GM23248 (cell line): ENCODE results near the gene PLXNB1. TPM values are rescaled to one million over a fixed set of nuclear protein-coding genes. Genes with fewer than 3 reads are reported as not detected.
A peak's percentile ranks its signal among the peaks of the same experiment; 100 is the strongest.
"Not testable (repeated sequence)": the region's sequence is repeated elsewhere in the genome, so short reads cannot be mapped to it uniquely, and the experiment has no call there.

Experiments used
- DNase-seq: peaks from one replicate; pipeline ENCODE4 v3.0.0-alpha.2; 2015
- H2AFZ ChIP-seq: fragments of 200-600 bp; sonication (generic); 2 replicates; pipeline ENCODE4 v1.6.1; 2016; ENCODE audit warnings: antibody characterized with exemption
- H3F3A ChIP-seq: fragments of 200-600 bp; sonication (generic); 2 replicates; pipeline ENCODE4 v1.6.1; 2016; ENCODE audit warnings: mild to moderate bottlenecking, antibody characterized with exemption, mixed run types; ENCODE audit not compliant: insufficient read depth
- H3K27ac ChIP-seq: fragments of 200-600 bp; sonication (generic); 2 replicates; pipeline ENCODE4 v1.5.1; 2016; ENCODE audit warnings: mild to moderate bottlenecking
- H3K27me3 ChIP-seq: fragments of 200-600 bp; sonication (generic); replicated peaks from 2 replicates; pipeline ENCODE4 v1.6.1; 2016; ENCODE audit warnings: mild to moderate bottlenecking; ENCODE audit not compliant: insufficient read depth
- H3K36me3 ChIP-seq: fragments of 200-600 bp; sonication (generic); 2 replicates; pipeline ENCODE4 v1.6.1; 2016; ENCODE audit warnings: low read depth, mild to moderate bottlenecking
- H3K4me1 ChIP-seq: fragments of 200-600 bp; sonication (generic); 2 replicates; pipeline ENCODE4 v1.6.1; 2016; ENCODE audit warnings: mild to moderate bottlenecking; ENCODE audit not compliant: insufficient read depth
- H3K4me2 ChIP-seq: fragments of 200-600 bp; sonication (generic); one replicate; pipeline ENCODE4 v1.6.1; 2016; ENCODE audit warnings: mild to moderate bottlenecking; ENCODE audit not compliant: unreplicated experiment
- H3K4me3 ChIP-seq: fragments of 200-600 bp; sonication (generic); 2 replicates; pipeline ENCODE4 v1.5.1; 2016; ENCODE audit warnings: mild to moderate bottlenecking
- H3K79me2 ChIP-seq: fragments of 200-600 bp; sonication (generic); 2 replicates; pipeline ENCODE4 v1.6.1; 2016; ENCODE audit warnings: mild to moderate bottlenecking; ENCODE audit not compliant: insufficient read depth
- H3K9ac ChIP-seq: fragments of 200-600 bp; sonication (generic); 2 replicates; pipeline ENCODE4 v1.6.1; 2016; ENCODE audit warnings: mild to moderate bottlenecking
- H3K9me2 ChIP-seq: fragments of 200-600 bp; sonication (generic); 2 replicates; pipeline ENCODE4 v1.6.1; 2016; ENCODE audit warnings: mixed run types, mild to moderate bottlenecking, moderate library complexity; ENCODE audit not compliant: insufficient read depth
- H3K9me3 ChIP-seq: fragments of 200-600 bp; sonication (generic); one replicate; pipeline ENCODE4 v1.6.1; 2017; ENCODE audit warnings: low read depth
- H4K20me1 ChIP-seq: fragments of 200-600 bp; sonication (generic); 2 replicates; pipeline ENCODE4 v1.6.0; 2016; ENCODE audit not compliant: insufficient read depth
- EZH2 ChIP-seq: fragments of 200-600 bp; sonication (generic); IDR thresholded peaks from 2 replicates; pipeline ENCODE4 v1.6.1; 2018; ENCODE audit warnings: antibody characterized with exemption, mild to moderate bottlenecking; ENCODE audit not compliant: insufficient read depth, poor library complexity, severe bottlenecking
- EZH2phosphoT487 ChIP-seq: fragments of 200-600 bp; sonication (generic); IDR thresholded peaks from 2 replicates; pipeline ENCODE4 v1.6.1; 2018; ENCODE audit warnings: antibody characterized with exemption, moderate library complexity, mild to moderate bottlenecking, low read depth; ENCODE audit not compliant: insufficient read depth
- WGBS, 2 experiments: methylation state at CpG; one replicate each; pipeline ENCODE4 v1.1.6; 2015 to 2017; ENCODE audit warnings: low lambda C conversion rate in 2 of 2, low coverage in 1 of 2; ENCODE audit errors: missing lambda C conversion rate in 2 of 2; 5-methylcytosine and 5-hydroxymethylcytosine counted together
- in situ Hi-C: fragments of 300-500 bp; cut with MboI; formaldehyde crosslinking; loops from 2 replicates; pipeline ENCODE4 v1.15.0; 2020
- polyA plus RNA-seq: library from polyadenylated mRNA; unstranded; fragments of >200 nt; fragmentation: Nextera tagmentation; extraction: Ambion mirVana; gene quantifications from 2 replicates; pipeline ENCODE4 v1.2.1, GENCODE V29; 2016
- total RNA-seq: library from RNA; depleted of rRNA; stranded (reverse); fragments of >200 nt; shearing (Covaris generic); gene quantifications from 2 replicates; pipeline ENCODE4 v1.2.3, GENCODE V29; 2014

Gene PLXNB1
- total and polyA plus RNA-seq, 2 experiments from 2014 or later = 3.3 to 5.5 TPM

GRCh38 chr3:48476426-48477053 is 46.7 kb upstream of the PLXNB1 start:
- no peak for DNase-seq
- no peak for TF ChIP-seq EZH2phosphoT487
- no peak for TF ChIP-seq EZH2
- Histone ChIP-seq H3K36me3 (no peaks in the 10 kb centered on the region), H2AFZ (no peak overlapping the region), H3K27me3 (no peaks in the 10 kb centered on the region), H3K79me2 (peaks cover 11% of the 10 kb centered on the region), H3K9ac (no peak overlapping the region), H3K4me2 (no peak overlapping the region), H3K9me2 (no peaks in the 10 kb centered on the region), H4K20me1 (no peaks in the 10 kb centered on the region), H3K27ac (no peak overlapping the region), H3K4me1 (peaks cover 10% of the 10 kb centered on the region; the same call in 1 of the 2 replicates), H3K4me3 (no peak overlapping the region), H3K9me3 (no peaks in the 10 kb centered on the region), H3F3A (peaks cover 8% of the 10 kb centered on the region; the same call in 1 of the 2 replicates)
- in situ Hi-C loops = no loop called here
- WGBS, 2 experiments = 84 to 91% methylated on average over 8 to 9 of the region's 9 CpGs

- no peak for TF ChIP-seq EZH2phosphoT487
- TF ChIP-seq EZH2 = no peak
- H3K4me2 ChIP-seq = no peak overlapping the region
- H3K9me3 ChIP-seq = no peaks in the 10 kb centered on the region
- H3K27ac ChIP-seq = no peak overlapping the region
- DNase-seq = no peak
- H3K4me1 ChIP-seq = peaks cover 11% of the 10 kb centered on the region; the same call in 1 of the 2 replicates
- no peak overlapping the region for H3K4me3 ChIP-seq
- H2AFZ ChIP-seq = no peak overlapping the region
- H3K36me3 ChIP-seq = no peaks in the 10 kb centered on the region
- H3K27me3 ChIP-seq = no peaks in the 10 kb centered on the region
- no peaks in the 10 kb centered on the region for H3K9me2 ChIP-seq
- H3K9ac ChIP-seq = no peak overlapping the region
- H3K79me2 ChIP-seq = peaks cover 25% of the 10 kb centered on the region
- WGBS, 2 experiments = 75 to 78% methylated on average over 11 of the region's 11 CpGs
- peaks cover 8% of the 10 kb centered on the region; the same call in 1 of the 2 replicates for H3F3A ChIP-seq
- in situ Hi-C loops = no loop called here
- no peaks in the 10 kb centered on the region for H4K20me1 ChIP-seq
Measured at GRCh38 chr3:48475188-48475587, 45.3 kb upstream of the PLXNB1 start.

GRCh38 chr3:48474619-48475018 is 44.7 kb upstream of the PLXNB1 start:
- H2AFZ ChIP-seq = no peak overlapping the region
- H3K4me1 ChIP-seq = peaks cover 11% of the 10 kb centered on the region; the same call in 1 of the 2 replicates
- H4K20me1 ChIP-seq = no peaks in the 10 kb centered on the region
- H3K9me3 ChIP-seq = no peaks in the 10 kb centered on the region
- in situ Hi-C loops = no loop called here
- WGBS, 2 experiments = 70 to 80% methylated on average over 4 of the region's 4 CpGs
- TF ChIP-seq EZH2phosphoT487 = no peak
- no peak for DNase-seq
- no peak overlapping the region for H3K4me2 ChIP-seq
- no peaks in the 10 kb centered on the region for H3K27me3 ChIP-seq
- peaks cover 31% of the 10 kb centered on the region for H3K79me2 ChIP-seq
- H3K4me3 ChIP-seq = no peak overlapping the region
- no peaks in the 10 kb centered on the region for H3K9me2 ChIP-seq
- no peak overlapping the region for H3K27ac ChIP-seq
- no peak overlapping the region for H3K9ac ChIP-seq
- H3K36me3 ChIP-seq = no peaks in the 10 kb centered on the region
- peaks cover 8% of the 10 kb centered on the region; the same call in 1 of the 2 replicates for H3F3A ChIP-seq

GRCh38 chr3:48474031-48474430 is 44.1 kb upstream of the PLXNB1 start:
- H4K20me1 ChIP-seq, H2AFZ ChIP-seq, H3K4me2 ChIP-seq, H3K9me3 ChIP-seq, in situ Hi-C loops, H3K27ac ChIP-seq, H3K9me2 ChIP-seq, H3F3A ChIP-seq, H3K27me3 ChIP-seq, H3K36me3 ChIP-seq, DNase-seq, H3K9ac ChIP-seq, H3K4me3 ChIP-seq: not testable (repeated sequence)
- 87 to 90% methylated on average over 4 of the region's 4 CpGs for WGBS, 2 experiments
- H3K4me1 ChIP-seq = peaks cover 11% of the 10 kb centered on the region; the same call in 1 of the 2 replicates
- peaks cover 37% of the 10 kb centered on the region for H3K79me2 ChIP-seq

GRCh38 chr3:48473617-48473952 is 43.7 kb upstream of the PLXNB1 start:
- Histone ChIP-seq H3K9me2 (no peaks in the 10 kb centered on the region), H4K20me1 (no peaks in the 10 kb centered on the region), H3K4me3 (no peak overlapping the region), H2AFZ (peak overlapping the region; percentile 77), H3K4me1 (peaks cover 11% of the 10 kb centered on the region; the same call in 1 of the 2 replicates), H3K36me3 (no peaks in the 10 kb centered on the region; the same call in 1 of the 2 replicates), H3K4me2 (no peak overlapping the region), H3K27me3 (no peaks in the 10 kb centered on the region), H3K79me2 (peaks cover 41% of the 10 kb centered on the region), H3K9me3 (no peaks in the 10 kb centered on the region), H3F3A (peaks cover 8% of the 10 kb centered on the region; the same call in 1 of the 2 replicates), H3K27ac (peak overlapping the region; percentile 93), H3K9ac (peak overlapping the region; percentile 92)
- no peak for TF ChIP-seq EZH2
- WGBS, 2 experiments = 48 to 59% methylated on average over 5 of the region's 5 CpGs
- in situ Hi-C loops = no loop called here
- no peak for DNase-seq
